Activated T-cell treated with anti-CD3 and anti-CD28 coated beads for 48 hours (primary cell): Measurements from ENCODE around the gene DLG2.

Source experiments
- DNase-seq: peaks from one replicate; pipeline ENCODE4 v3.0.0-alpha.2; 2020; ENCODE audit warnings: low read depth

Gene DLG2

GRCh38 chr11:83982825-83983224 is 1644.3 kb downstream of the DLG2 start:
- DNase-seq: no peak

- DNase-seq: no peak
Observed at GRCh38 chr11:83979593-83979992, 1647.6 kb downstream of the DLG2 start.

GRCh38 chr11:83978942-83979341 is 1648.2 kb downstream of the DLG2 start:
- DNase-seq: no peak

- no peak for DNase-seq
Observed at GRCh38 chr11:83976086-83976485, 1651.1 kb downstream of the DLG2 start.

- DNase-seq: no peak
Observed at GRCh38 chr11:83972536-83972935, 1654.6 kb downstream of the DLG2 start.

GRCh38 chr11:83971063-83971462 is 1656.1 kb downstream of the DLG2 start:
- no peak for DNase-seq

- no peak for DNase-seq
Observed at GRCh38 chr11:83970061-83970671, 1657.0 kb downstream of the DLG2 start.

GRCh38 chr11:83957038-83957900 is 1669.9 kb downstream of the DLG2 start:
- DNase-seq: no peak

- DNase-seq: no peak
Observed at GRCh38 chr11:83956119-83956697, 1670.9 kb downstream of the DLG2 start.

- no peak for DNase-seq
Observed at GRCh38 chr11:83954780-83955179, 1672.4 kb downstream of the DLG2 start.

GRCh38 chr11:83951521-83951920 is 1675.6 kb downstream of the DLG2 start:
- no peak for DNase-seq

GRCh38 chr11:83948200-83948599 is 1678.9 kb downstream of the DLG2 start:
- no peak for DNase-seq

GRCh38 chr11:83945976-83946375 is 1681.2 kb downstream of the DLG2 start:
- no peak for DNase-seq

GRCh38 chr11:83941050-83941449 is 1686.1 kb downstream of the DLG2 start:
- no peak for DNase-seq

- DNase-seq: no peak
Observed at GRCh38 chr11:83938148-83938547, 1689.0 kb downstream of the DLG2 start.

GRCh38 chr11:83933008-83933407 is 1694.1 kb downstream of the DLG2 start:
- no peak for DNase-seq

- no peak for DNase-seq
Observed at GRCh38 chr11:83927422-83927821, 1699.7 kb downstream of the DLG2 start.

- DNase-seq: no peak
Observed at GRCh38 chr11:83924795-83925542, 1702.2 kb downstream of the DLG2 start.

GRCh38 chr11:83923961-83924360 is 1703.2 kb downstream of the DLG2 start:
- no peak for DNase-seq

- DNase-seq: no peak
Observed at GRCh38 chr11:83922953-83923352, 1704.2 kb downstream of the DLG2 start.

- no peak for DNase-seq
Observed at GRCh38 chr11:83922318-83922717, 1704.8 kb downstream of the DLG2 start.

GRCh38 chr11:83921447-83922192 is 1705.5 kb downstream of the DLG2 start:
- DNase-seq: no peak
